ENCODE results near the gene CYSTM1.

The CYSTM1 gene

GRCh38 chr5:140221697-140222223 lies 46.8 kb downstream of the CYSTM1 start:
- in situ Hi-C loops (cut with HindIII; ENCODE audit: low pct_unique_long_range_greater_than_20kb, low sequenced_read_pairs), result no loop called here
- no peak for TF ChIP-seq JUND (IDR thresholded peaks at IDR 0.05; ENCODE audit: low read depth)
- no peak for DNase-seq (ENCODE audit: low read depth in 1 of 2, low spot score in 1 of 2)

GRCh38 chr5:140222416-140222815 lies 47.4 kb downstream of the CYSTM1 start:
- no peak for DNase-seq (ENCODE audit: low read depth in 1 of 2, low spot score in 1 of 2)
- in situ Hi-C loops (cut with HindIII; ENCODE audit: low pct_unique_long_range_greater_than_20kb, low sequenced_read_pairs), result no loop called here
- no peak for TF ChIP-seq JUND (IDR thresholded peaks at IDR 0.05; ENCODE audit: low read depth)

GRCh38 chr5:140223567-140223966 lies 48.6 kb downstream of the CYSTM1 start:
- TF ChIP-seq JUND (IDR thresholded peaks at IDR 0.05; ENCODE audit: low read depth), result no peak
- in situ Hi-C loops (cut with HindIII; ENCODE audit: low pct_unique_long_range_greater_than_20kb, low sequenced_read_pairs), result no loop called here
- DNase-seq (ENCODE audit: low read depth in 1 of 2, low spot score in 1 of 2), result no peak

GRCh38 chr5:140224658-140225057 lies 49.7 kb downstream of the CYSTM1 start:
- in situ Hi-C loops (cut with HindIII; ENCODE audit: low pct_unique_long_range_greater_than_20kb, low sequenced_read_pairs), result no loop called here
- DNase-seq (ENCODE audit: low read depth in 1 of 2, low spot score in 1 of 2), result no peak
- no peak for TF ChIP-seq JUND (IDR thresholded peaks at IDR 0.05; ENCODE audit: low read depth)

- no peak for DNase-seq (ENCODE audit: low read depth in 1 of 2, low spot score in 1 of 2)
- in situ Hi-C loops (cut with HindIII; ENCODE audit: low pct_unique_long_range_greater_than_20kb, low sequenced_read_pairs), result no loop called here
- no peak for TF ChIP-seq JUND (IDR thresholded peaks at IDR 0.05; ENCODE audit: low read depth)
Measured at GRCh38 chr5:140225396-140225795, 50.4 kb downstream of the CYSTM1 start.

GRCh38 chr5:140227046-140227445 lies 52.1 kb downstream of the CYSTM1 start:
- in situ Hi-C loops (cut with HindIII; ENCODE audit: low pct_unique_long_range_greater_than_20kb, low sequenced_read_pairs), result no loop called here
- no peak for TF ChIP-seq JUND (IDR thresholded peaks at IDR 0.05; ENCODE audit: low read depth)
- no peak for DNase-seq (ENCODE audit: low read depth in 1 of 2, low spot score in 1 of 2)

GRCh38 chr5:140228364-140228837 lies 53.4 kb downstream of the CYSTM1 start:
- in situ Hi-C loops (cut with HindIII; ENCODE audit: low pct_unique_long_range_greater_than_20kb, low sequenced_read_pairs), result no loop called here
- TF ChIP-seq JUND (IDR thresholded peaks at IDR 0.05; ENCODE audit: low read depth), result no peak
- DNase-seq (ENCODE audit: low read depth in 1 of 2, low spot score in 1 of 2), result no peak

GRCh38 chr5:140230373-140230772 lies 55.4 kb downstream of the CYSTM1 start:
- no peak for TF ChIP-seq JUND (IDR thresholded peaks at IDR 0.05; ENCODE audit: low read depth)
- in situ Hi-C loops (cut with HindIII; ENCODE audit: low pct_unique_long_range_greater_than_20kb, low sequenced_read_pairs), result no loop called here
- no peak for DNase-seq (ENCODE audit: low read depth in 1 of 2, low spot score in 1 of 2)

- no peak for TF ChIP-seq JUND (IDR thresholded peaks at IDR 0.05; ENCODE audit: low read depth)
- no peak for DNase-seq (ENCODE audit: low read depth in 1 of 2, low spot score in 1 of 2)
- in situ Hi-C loops (cut with HindIII; ENCODE audit: low pct_unique_long_range_greater_than_20kb, low sequenced_read_pairs), result no loop called here
Measured at GRCh38 chr5:140232731-140233130, 57.7 kb downstream of the CYSTM1 start.

- in situ Hi-C loops (cut with HindIII; ENCODE audit: low pct_unique_long_range_greater_than_20kb, low sequenced_read_pairs), result no loop called here
- TF ChIP-seq JUND (IDR thresholded peaks at IDR 0.05; ENCODE audit: low read depth), result no peak
- no peak for DNase-seq (ENCODE audit: low read depth in 1 of 2, low spot score in 1 of 2)
Measured at GRCh38 chr5:140234377-140234989, 59.5 kb downstream of the CYSTM1 start.

- in situ Hi-C loops (cut with HindIII; ENCODE audit: low pct_unique_long_range_greater_than_20kb, low sequenced_read_pairs), result no loop called here
- no peak for DNase-seq (ENCODE audit: low read depth in 1 of 2, low spot score in 1 of 2)
- no peak for TF ChIP-seq JUND (IDR thresholded peaks at IDR 0.05; ENCODE audit: low read depth)
Measured at GRCh38 chr5:140235791-140236551, 61.0 kb downstream of the CYSTM1 start.

GRCh38 chr5:140236891-140237598 lies 62.1 kb downstream of the CYSTM1 start:
- in situ Hi-C loops (cut with HindIII; ENCODE audit: low pct_unique_long_range_greater_than_20kb, low sequenced_read_pairs), result no loop called here
- no peak for DNase-seq (ENCODE audit: low read depth in 1 of 2, low spot score in 1 of 2)
- no peak for TF ChIP-seq JUND (IDR thresholded peaks at IDR 0.05; ENCODE audit: low read depth)

- no peak for TF ChIP-seq JUND (IDR thresholded peaks at IDR 0.05; ENCODE audit: low read depth)
- in situ Hi-C loops (cut with HindIII; ENCODE audit: low pct_unique_long_range_greater_than_20kb, low sequenced_read_pairs), result no loop called here
Measured at GRCh38 chr5:140238756-140239155, 63.8 kb downstream of the CYSTM1 start.

More at GRCh38 chr5:140238756-140239155, 63.8 kb downstream of the CYSTM1 start:
- DNase-seq (ENCODE audit: low read depth in 1 of 2, low spot score in 1 of 2), result no peak

Measured in T47D (cell line).